GM21526 (cell line): ENCODE data around the gene KCNJ8.
"Not testable (repeated sequence)": the region's sequence is repeated elsewhere in the genome, so short reads cannot be mapped to it uniquely, and the experiment has no call there.

Experiments
- ATAC-seq: cut with Tn5 transposase; IDR thresholded peaks from one replicate; pipeline ENCODE4 v1.9.1; 2021; ENCODE audit warnings: moderate library complexity; ENCODE audit not compliant: unreplicated experiment, low FRiP score

Gene KCNJ8

GRCh38 chr12:21788089-21788983 is 13.8 kb upstream of the KCNJ8 start:
- no peak for ATAC-seq

- ATAC-seq = no peak
These were observed 11.6 kb upstream of the KCNJ8 start for GRCh38 chr12:21786041-21786531.

- not testable (repeated sequence) for ATAC-seq
These were observed 8.2 kb upstream of the KCNJ8 start for GRCh38 chr12:21782723-21783122.

- no peak for ATAC-seq
These were observed 6.3 kb upstream of the KCNJ8 start for GRCh38 chr12:21780786-21781185.

GRCh38 chr12:21776175-21776574 is 1.7 kb upstream of the KCNJ8 start:
- ATAC-seq = no peak

- ATAC-seq = no peak
These were observed 771 bp upstream of the KCNJ8 start for GRCh38 chr12:21775133-21775820.

- ATAC-seq = no peak
These were observed 700 bp downstream of the KCNJ8 start for GRCh38 chr12:21773806-21774205.

- no peak for ATAC-seq
These were observed 1.2 kb downstream of the KCNJ8 start for GRCh38 chr12:21773263-21773741.

GRCh38 chr12:21771311-21771710 is 3.2 kb downstream of the KCNJ8 start:
- no peak for ATAC-seq

GRCh38 chr12:21769307-21769706 is 5.2 kb downstream of the KCNJ8 start:
- ATAC-seq = no peak

GRCh38 chr12:21766403-21766802 is 8.1 kb downstream of the KCNJ8 start:
- ATAC-seq = no peak

GRCh38 chr12:21764950-21765349 is 9.6 kb downstream of the KCNJ8 start:
- no peak for ATAC-seq

GRCh38 chr12:21764065-21764464 is 10.4 kb downstream of the KCNJ8 start:
- ATAC-seq = no peak

GRCh38 chr12:21763531-21763930 is 11.0 kb downstream of the KCNJ8 start:
- ATAC-seq = no peak

GRCh38 chr12:21759737-21760136 is 14.8 kb downstream of the KCNJ8 start:
- ATAC-seq = no peak

GRCh38 chr12:21757735-21758134 is 16.8 kb downstream of the KCNJ8 start:
- ATAC-seq = no peak

- ATAC-seq = no peak
These were observed 17.8 kb downstream of the KCNJ8 start for GRCh38 chr12:21756699-21757098.

- no peak for ATAC-seq
These were observed 23.0 kb downstream of the KCNJ8 start for GRCh38 chr12:21751517-21751916.

- ATAC-seq = peak; percentile 98
These were observed 29.2 kb downstream of the KCNJ8 start for GRCh38 chr12:21745258-21745657.

- ATAC-seq = no peak
These were observed 43.4 kb downstream of the KCNJ8 start for GRCh38 chr12:21731144-21731543.

GRCh38 chr12:21725731-21726130 is 48.8 kb downstream of the KCNJ8 start:
- no peak for ATAC-seq
